Measurements from ENCODE around the gene FOXN3.

Gene FOXN3

DNA sequence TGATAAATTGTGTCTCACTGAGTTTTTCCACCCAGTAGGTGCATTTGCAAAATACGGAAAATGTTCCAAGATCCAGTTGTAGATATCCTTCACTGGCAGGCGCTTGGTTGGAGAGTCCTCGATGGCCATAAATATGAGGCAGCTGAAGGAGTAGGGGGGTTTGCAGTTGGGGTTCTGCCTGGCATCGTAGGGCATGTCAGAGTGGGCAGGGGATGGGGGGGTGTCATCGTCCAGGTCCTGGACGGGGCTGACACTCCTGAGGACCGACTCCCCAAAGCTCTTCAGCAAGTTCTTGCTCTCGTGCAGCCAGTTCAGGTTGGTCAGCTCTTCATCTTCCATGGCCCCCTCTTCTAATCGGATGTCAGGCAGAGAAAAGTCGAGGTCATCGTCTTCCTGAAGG, 5.1 kb downstream of the FOXN3 start:
- DNase-seq (ENCODE audit: low read depth in 1 of 2, low spot score in 1 of 2), result no peak

GRCh38 chr14:89409961-89410360, 7.1 kb downstream of the FOXN3 start:
- no peak for DNase-seq (ENCODE audit: low read depth in 1 of 2, low spot score in 1 of 2)

- DNase-seq (ENCODE audit: low read depth in 1 of 2, low spot score in 1 of 2), result no peak
Observed at GRCh38 chr14:89408907-89409700, 7.9 kb downstream of the FOXN3 start.

DNA sequence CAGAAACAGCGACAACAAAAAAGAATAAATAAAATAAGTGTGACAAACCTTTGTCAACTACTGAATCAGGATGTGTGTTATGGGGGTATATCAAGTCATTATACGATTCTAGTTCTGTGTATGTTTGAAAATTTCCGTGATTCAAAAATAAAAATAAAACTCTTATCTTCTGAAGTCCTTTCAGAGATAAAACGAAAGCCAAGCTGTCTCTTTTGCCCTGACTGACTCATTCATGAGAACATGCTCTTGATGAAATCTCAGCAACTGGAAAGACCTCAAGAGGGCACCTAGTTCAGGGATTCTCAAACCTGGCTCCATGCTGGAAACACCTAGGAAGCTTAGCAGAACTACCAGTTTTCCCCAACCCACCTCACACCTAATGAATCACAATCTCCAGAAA, 9.2 kb downstream of the FOXN3 start:
- DNase-seq (ENCODE audit: low read depth in 1 of 2, low spot score in 1 of 2), result no peak

- DNase-seq (ENCODE audit: low read depth in 1 of 2, low spot score in 1 of 2), result no peak
Observed at GRCh38 chr14:89406941-89407340, 10.1 kb downstream of the FOXN3 start.

DNA sequence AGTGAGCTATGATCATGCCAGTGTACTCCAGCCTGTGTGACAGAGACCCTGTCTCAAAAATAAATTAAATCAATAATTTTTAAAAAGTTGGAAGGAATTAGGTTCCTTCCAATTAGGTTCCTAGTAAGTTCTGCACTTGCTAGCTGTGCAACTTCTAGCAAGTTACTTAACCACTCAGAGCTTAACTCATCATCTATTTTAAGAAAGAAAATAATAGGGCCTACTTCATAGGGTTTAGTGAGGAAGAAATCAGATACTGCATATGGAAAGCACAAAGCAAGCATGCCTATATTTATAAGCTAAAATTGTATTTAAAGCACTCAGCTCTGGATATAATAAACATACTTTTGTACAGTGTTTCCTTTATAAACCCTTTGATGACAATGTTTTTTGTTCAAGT, 10.7 kb downstream of the FOXN3 start:
- DNase-seq (ENCODE audit: low read depth in 1 of 2, low spot score in 1 of 2), result no peak

DNA sequence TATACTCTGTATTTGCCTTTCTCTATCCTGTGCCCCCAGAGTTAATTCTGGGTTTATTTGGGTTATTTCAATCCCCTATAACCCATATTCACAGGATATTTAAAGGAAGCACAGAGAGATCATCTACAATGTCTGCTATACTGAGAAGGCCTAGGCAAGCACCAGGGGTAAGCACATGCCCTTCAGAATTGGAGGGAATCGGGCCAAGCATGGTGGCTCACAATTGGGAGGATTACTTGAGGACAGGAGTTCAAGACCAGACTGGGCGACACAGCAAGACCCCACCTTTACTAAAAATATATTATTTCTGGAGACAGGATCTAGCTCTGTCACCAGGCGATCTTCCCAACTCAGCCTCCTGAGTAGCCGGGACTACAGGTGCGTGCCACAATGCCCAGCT, 11.3 kb downstream of the FOXN3 start:
- DNase-seq (ENCODE audit: low read depth in 1 of 2, low spot score in 1 of 2), result no peak

DNA sequence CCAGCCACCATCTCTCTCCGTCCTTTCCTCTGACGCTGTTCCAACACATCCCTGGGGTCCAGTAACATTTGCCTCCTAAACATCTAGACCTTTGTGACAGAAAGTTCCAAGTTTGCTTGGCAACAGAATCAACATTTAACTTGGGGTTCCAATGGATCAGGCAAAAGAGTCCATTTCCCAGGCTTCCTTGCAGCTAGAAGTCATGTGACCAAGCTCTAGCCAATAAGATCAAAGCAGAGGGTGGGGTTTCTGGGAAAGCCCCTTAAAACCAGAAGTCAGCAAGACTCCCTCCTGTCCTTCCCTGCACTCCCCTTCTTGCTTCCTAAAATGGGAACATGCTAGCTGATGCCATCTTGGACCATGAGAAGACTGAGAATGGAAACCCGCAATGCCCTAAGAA, 14.7 kb downstream of the FOXN3 start:
- DNase-seq (ENCODE audit: low read depth in 1 of 2, low spot score in 1 of 2), result no peak

DNA sequence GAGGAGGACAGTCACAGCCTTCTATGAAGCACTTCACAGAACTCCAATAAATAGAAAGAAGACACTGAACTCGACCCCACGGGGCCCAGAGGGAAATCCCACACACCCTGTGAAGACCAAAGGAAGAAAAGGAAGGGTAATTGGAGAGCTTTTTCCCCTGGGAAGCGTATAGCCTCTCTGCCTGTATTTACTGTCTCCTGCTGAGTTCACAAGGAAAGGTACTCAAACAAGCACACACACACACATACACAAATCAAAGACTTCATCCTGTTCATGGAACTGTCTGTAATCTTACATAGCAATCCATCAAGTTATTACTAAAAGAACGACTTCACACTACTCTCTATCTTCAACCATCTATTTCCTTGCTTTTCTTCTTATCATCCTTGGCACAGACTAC, 15.3 kb downstream of the FOXN3 start:
- DNase-seq (ENCODE audit: low read depth in 1 of 2, low spot score in 1 of 2), result no peak

GRCh38 chr14:89401241-89401640, 15.8 kb downstream of the FOXN3 start:
- no peak for DNase-seq (ENCODE audit: low read depth in 1 of 2, low spot score in 1 of 2)

GRCh38 chr14:89400529-89400928, 16.5 kb downstream of the FOXN3 start:
- no peak for DNase-seq (ENCODE audit: low read depth in 1 of 2, low spot score in 1 of 2)

DNA sequence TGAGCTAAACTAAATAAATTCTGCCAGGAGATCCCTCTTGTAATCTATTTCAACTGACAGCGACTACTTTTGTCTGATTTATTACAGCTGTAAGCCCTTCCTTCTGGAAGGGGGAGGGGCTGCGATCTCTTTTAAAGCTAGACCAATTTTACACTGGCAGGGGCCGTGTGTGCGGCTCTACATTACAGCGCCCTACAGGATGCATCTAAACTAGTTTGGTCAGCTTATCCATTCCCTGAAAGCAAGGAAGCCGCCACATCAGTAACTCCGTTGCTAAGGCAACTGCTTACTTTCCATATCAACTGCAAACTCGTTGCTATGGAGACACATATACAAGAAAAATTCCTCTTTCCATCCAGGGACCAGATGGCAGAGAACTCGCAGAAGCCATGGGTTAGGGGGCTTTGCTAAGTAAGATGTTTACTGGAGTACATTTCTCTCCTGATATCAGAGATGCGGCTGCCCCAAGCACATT, 17.4 kb downstream of the FOXN3 start:
- no peak for DNase-seq (ENCODE audit: low read depth in 1 of 2, low spot score in 1 of 2)

DNA sequence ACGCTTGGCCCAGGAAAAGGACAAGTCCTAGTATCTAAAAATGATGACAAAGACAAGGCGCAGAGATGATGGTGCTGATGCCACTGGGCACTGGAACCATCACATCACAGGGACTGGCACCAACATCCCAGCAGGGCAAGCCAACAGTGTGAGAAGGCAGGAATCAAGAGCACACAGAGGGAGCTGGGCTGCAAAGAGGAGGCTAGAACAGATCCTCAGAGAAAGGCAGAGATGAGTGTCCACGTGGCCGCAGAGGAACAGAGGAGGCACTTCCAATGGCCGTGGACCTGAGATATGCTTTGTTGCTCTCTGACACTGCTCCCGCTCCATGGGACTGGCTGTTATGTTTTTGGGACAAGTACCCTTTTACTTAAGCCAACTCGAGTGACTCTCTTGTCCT, 17.9 kb downstream of the FOXN3 start:
- no peak for DNase-seq (ENCODE audit: low read depth in 1 of 2, low spot score in 1 of 2)

GRCh38 chr14:89397569-89398230, 19.3 kb downstream of the FOXN3 start:
- no peak for DNase-seq (ENCODE audit: low read depth in 1 of 2, low spot score in 1 of 2)

DNA sequence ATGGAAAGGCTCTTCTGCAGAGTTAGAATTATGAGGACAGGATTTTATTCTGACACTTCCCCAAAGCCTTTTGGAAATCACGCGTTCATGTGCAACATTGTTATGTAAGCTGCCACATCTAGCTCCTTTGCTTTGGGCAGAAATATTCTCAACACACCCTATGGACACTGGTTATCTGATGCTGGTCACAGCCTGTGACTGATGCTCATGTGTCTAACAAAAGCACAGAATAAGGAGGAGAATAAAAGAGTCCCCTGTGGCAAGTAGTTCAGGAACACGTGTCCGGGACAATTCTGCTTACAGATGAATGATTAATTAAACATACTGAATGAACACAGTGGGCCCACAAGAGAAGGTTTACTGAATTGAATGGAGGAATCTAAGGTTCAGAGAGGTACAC, 22.1 kb downstream of the FOXN3 start:
- no peak for DNase-seq (ENCODE audit: low read depth in 1 of 2, low spot score in 1 of 2)

GRCh38 chr14:89393222-89393745, 23.7 kb downstream of the FOXN3 start:
- DNase-seq (ENCODE audit: low read depth in 1 of 2, low spot score in 1 of 2), result no peak

GRCh38 chr14:89392181-89392580, 24.9 kb downstream of the FOXN3 start:
- DNase-seq (ENCODE audit: low read depth in 1 of 2, low spot score in 1 of 2), result no peak

- DNase-seq (ENCODE audit: low read depth in 1 of 2, low spot score in 1 of 2), result no peak
Observed at GRCh38 chr14:89391556-89391955, 25.5 kb downstream of the FOXN3 start.

DNA sequence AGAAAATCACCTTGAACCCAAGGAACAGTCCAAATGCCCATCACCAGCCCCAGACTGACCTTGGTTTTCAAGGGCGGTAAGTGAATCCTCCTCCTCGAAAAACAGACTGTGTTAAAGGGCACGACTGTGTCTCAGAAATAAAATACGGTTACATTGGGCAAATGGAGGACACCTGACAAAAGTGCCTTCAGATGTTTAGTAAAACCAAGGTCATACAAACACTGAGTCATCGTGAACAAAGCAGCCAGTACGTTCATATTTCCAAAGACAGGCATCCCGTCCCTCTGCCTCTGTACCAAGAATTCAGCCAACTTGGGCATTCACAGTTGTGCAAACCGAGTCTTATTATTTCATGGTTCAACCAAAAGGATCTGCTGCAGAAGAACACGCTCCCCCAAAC, 25.9 kb downstream of the FOXN3 start:
- DNase-seq (ENCODE audit: low read depth in 1 of 2, low spot score in 1 of 2), result no peak

- DNase-seq (ENCODE audit: low read depth in 1 of 2, low spot score in 1 of 2), result no peak
Observed at GRCh38 chr14:89388853-89389252, 28.2 kb downstream of the FOXN3 start.

GRCh38 chr14:89387922-89388685, 28.9 kb downstream of the FOXN3 start:
- no peak for DNase-seq (ENCODE audit: low read depth in 1 of 2, low spot score in 1 of 2)

All from activated CD4-positive, alpha-beta T cell treated with anti-CD3 and anti-CD28 coated beads, Interleukin-2, amount 50 U/mL, for 24 hours (primary cell).